ENCODE results near the gene BSG. TPM values are rescaled to one million over a fixed set of nuclear protein-coding genes. Genes with fewer than 3 reads are reported as not detected.
"Not testable (repeated sequence)": the region's sequence is repeated elsewhere in the genome, so short reads cannot be mapped to it uniquely, and the experiment has no call there.

BSG gene
- total RNA-seq, 4 donors from 2014 or later: 304 to 416 (median 362) TPM

DNA sequence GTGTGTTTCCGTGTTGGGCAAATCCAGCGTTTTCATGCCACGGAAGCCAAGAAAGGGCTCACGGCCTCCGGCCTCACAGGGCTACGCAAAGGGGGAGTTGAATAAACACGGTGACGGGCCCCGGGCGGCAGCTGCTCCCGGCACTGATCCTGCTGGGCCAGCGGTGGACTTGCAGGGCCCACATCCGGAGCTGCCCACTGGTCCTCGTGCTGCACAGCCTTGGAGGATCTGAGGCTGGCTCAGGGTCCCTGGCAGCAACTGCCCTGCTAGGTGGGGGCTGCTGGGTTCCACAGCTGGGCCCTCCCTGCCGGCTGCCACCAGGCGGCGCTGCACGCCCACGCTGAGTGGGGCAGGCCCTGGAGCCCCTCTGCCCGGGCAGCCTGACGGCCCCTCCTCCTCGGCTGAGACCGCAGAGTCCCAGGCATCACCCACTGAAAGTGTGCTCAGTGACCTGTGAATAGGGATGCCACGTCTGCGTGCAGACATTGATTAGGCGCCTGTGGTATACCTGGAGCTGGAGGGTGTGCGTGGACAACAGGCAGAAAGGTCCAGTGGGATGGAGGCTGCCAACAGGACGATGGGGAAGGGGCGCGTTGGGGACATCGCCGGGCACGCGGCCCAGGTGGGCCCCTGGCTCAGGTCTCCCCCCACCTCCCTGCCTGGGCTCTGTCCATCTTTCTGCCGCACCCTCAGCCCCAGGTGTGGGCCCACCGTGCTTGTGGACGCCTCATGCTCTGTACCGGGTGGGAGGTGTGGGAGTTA lies 12.0 kb downstream of the BSG start:
- DNase-seq (ENCODE audit: extremely low spot score): no peak
- Histone ChIP-seq H3K27me3 (peaks cover 3 to 59% (median 16%) of the 10 kb centered on the region in 4 donors), H3K4me1 (peaks cover 16 to 24% (median 23%) of the 10 kb centered on the region in 4 donors), H3K4me3 (no peak overlapping the region), H3K9me3 (no peaks in the 10 kb centered on the region), H3K27ac (replicated peaks in 1 of 4) (no peak overlapping the region), H3K36me3 (peaks cover 33 to 45% (median 41%) of the 10 kb centered on the region in 4 donors)
- WGBS: 21% methylated on average over 20 of the region's 38 CpGs
- intact Hi-C loops (cut with DNase I): no loop called here
- TF ChIP-seq POLR2A (IDR thresholded peaks at IDR 0.05; ENCODE audit: low read depth): no peak
- TF ChIP-seq CTCF (IDR thresholded peaks at IDR 0.05): peak; percentile 56 to 84 (median 61)
- TF ChIP-seq POLR2AphosphoS5 (IDR thresholded peaks at IDR 0.05): peak in 1 of 2 donors; percentile 23
- no peak for TF ChIP-seq EP300 (IDR thresholded peaks at IDR 0.05)

- H3K9me3 ChIP-seq; intact Hi-C loops (cut with DNase I); DNase-seq (ENCODE audit: extremely low spot score); H3K27ac ChIP-seq (replicated peaks in 1 of 4); H3K4me3 ChIP-seq: not testable (repeated sequence)
- Histone ChIP-seq H3K36me3 (peaks cover 27 to 38% (median 33%) of the 10 kb centered on the region in 4 donors), H3K4me1 (peaks cover 17 to 26% (median 22%) of the 10 kb centered on the region in 4 donors), H3K27me3 (peaks cover 3 to 61% (median 16%) of the 10 kb centered on the region in 4 donors)
- WGBS: 86% methylated on average over 31 of the region's 34 CpGs
These were observed 12.8 kb downstream of the BSG start for GRCh38 chr19:585146-585545.

DNA sequence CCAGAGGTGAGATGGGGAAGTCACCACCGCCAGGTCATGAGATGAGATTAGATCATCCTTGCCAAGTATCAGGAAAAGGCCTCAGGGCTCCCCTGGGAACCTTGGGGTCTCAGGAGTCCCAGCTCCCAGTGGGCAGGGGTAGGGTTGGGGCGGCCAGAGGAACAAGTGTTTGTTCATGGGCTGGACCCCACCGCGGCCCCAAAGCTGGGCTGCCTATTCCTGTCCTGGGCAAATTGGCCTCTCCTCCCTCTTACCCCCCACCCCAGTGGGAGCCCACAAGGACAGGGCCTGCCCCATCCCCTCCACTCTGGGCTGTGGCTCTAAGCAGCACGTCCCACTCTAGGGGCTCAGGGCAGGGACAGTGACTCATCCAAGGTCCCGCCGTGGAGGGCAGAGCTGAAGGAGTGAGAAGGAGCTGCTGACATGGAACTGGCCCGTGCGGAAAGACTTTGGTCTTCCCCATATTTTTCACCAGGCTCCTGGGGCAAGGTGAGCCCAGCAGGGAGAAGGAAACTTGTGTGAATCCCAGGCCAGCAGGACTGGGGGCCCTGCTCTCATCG lies 13.2 kb downstream of the BSG start:
- Histone ChIP-seq H3K36me3 (peaks cover 23 to 33% (median 29%) of the 10 kb centered on the region in 4 donors), H3K27ac (replicated peaks in 1 of 4) (no peak overlapping the region), H3K27me3 (peaks cover 5 to 65% (median 19%) of the 10 kb centered on the region in 4 donors), H3K4me3 (no peak overlapping the region), H3K9me3 (no peaks in the 10 kb centered on the region), H3K4me1 (peaks cover 20 to 30% (median 25%) of the 10 kb centered on the region in 4 donors)
- intact Hi-C loops (cut with DNase I): no loop called here
- WGBS: 83% methylated on average over 10 of the region's 10 CpGs
- TF ChIP-seq CTCF (IDR thresholded peaks at IDR 0.05) (no peak), POLR2AphosphoS5 (IDR thresholded peaks at IDR 0.05) (no peak), POLR2A (IDR thresholded peaks at IDR 0.05; ENCODE audit: low read depth) (no peak), EP300 (IDR thresholded peaks at IDR 0.05) (no peak)
- DNase-seq (ENCODE audit: extremely low spot score): no peak

- WGBS: 14% methylated on average over 13 of the region's 41 CpGs
- no peak for DNase-seq (ENCODE audit: extremely low spot score)
These were observed 15.8 kb downstream of the BSG start for GRCh38 chr19:588093-588740.

More at GRCh38 chr19:588093-588740, 15.8 kb downstream of the BSG start:
- TF ChIP-seq EP300 (IDR thresholded peaks at IDR 0.05): no peak
- no peak for TF ChIP-seq CTCF (IDR thresholded peaks at IDR 0.05)
- TF ChIP-seq POLR2A (IDR thresholded peaks at IDR 0.05; ENCODE audit: low read depth): no peak
- no peak for TF ChIP-seq POLR2AphosphoS5 (IDR thresholded peaks at IDR 0.05)
- Histone ChIP-seq H3K36me3 (peaks cover 2 to 7% (median 4%) of the 10 kb centered on the region in 4 donors), H3K27me3 (peaks cover 12 to 91% (median 35%) of the 10 kb centered on the region in 4 donors), H3K27ac (replicated peaks in 1 of 4) (no peak overlapping the region), H3K4me3 (no peak overlapping the region), H3K4me1 (peaks cover 21 to 43% (median 33%) of the 10 kb centered on the region in 4 donors), H3K9me3 (no peaks in the 10 kb centered on the region)
- intact Hi-C loops (cut with DNase I): no loop called here

Measured in esophagus muscularis mucosa (tissue), 4 donors.